GM23338 (cell line): ENCODE measurements around the gene SRI. TPM values are rescaled to one million over a fixed set of nuclear protein-coding genes. Genes with fewer than 3 reads are reported as not detected.

Source experiments
- ATAC-seq: fragments of 200-7000 bp; cut with Tn5 transposase; 3 replicates; pipeline ENCODE4 v1.9.1; 2020
- DNase-seq: peaks from one replicate; pipeline ENCODE4 v3.0.0-alpha.2; 2015; ENCODE audit warnings: low spot score
- H2AFZ ChIP-seq: fragments of 200-600 bp; sonication (generic); 2 replicates; pipeline ENCODE4 v1.8.0; 2016; ENCODE audit warnings: antibody characterized with exemption, mild to moderate bottlenecking, moderate library complexity
- H3F3A ChIP-seq: fragments of 200-600 bp; sonication (generic); replicated peaks from 2 replicates; pipeline ENCODE4 v1.8.0; 2017; ENCODE audit warnings: antibody characterized with exemption, mixed run types, low read depth
- H3K27ac ChIP-seq: fragments of 200-600 bp; sonication (generic); 2 replicates; pipeline ENCODE4 v1.6.1; 2016; ENCODE audit warnings: low read depth
- H3K27me3 ChIP-seq: fragments of 200-600 bp; sonication (generic); 2 replicates; pipeline ENCODE4 v1.8.0; 2016; ENCODE audit warnings: mild to moderate bottlenecking, mixed run types, moderate library complexity; ENCODE audit not compliant: insufficient read depth
- H3K36me3 ChIP-seq: fragments of 200-600 bp; sonication (generic); 2 replicates; pipeline ENCODE4 v1.8.0; 2016; ENCODE audit warnings: mild to moderate bottlenecking; ENCODE audit not compliant: insufficient read depth
- H3K4me1 ChIP-seq: fragments of 200-600 bp; sonication (generic); 2 replicates; pipeline ENCODE4 v1.8.0; 2016; ENCODE audit warnings: mild to moderate bottlenecking, moderate library complexity; ENCODE audit not compliant: insufficient read depth
- H3K4me2 ChIP-seq: fragments of 200-600 bp; sonication (generic); 2 replicates; pipeline ENCODE4 v1.7.1; 2017; ENCODE audit warnings: mixed run types
- H3K4me3 ChIP-seq: fragments of 200-600 bp; sonication (generic); 2 replicates; pipeline ENCODE4 v1.6.1; 2016; ENCODE audit warnings: mixed run types
- H3K79me2 ChIP-seq: fragments of 200-600 bp; sonication (generic); replicated peaks from 2 replicates; pipeline ENCODE4 v1.8.0; 2017; ENCODE audit warnings: mild to moderate bottlenecking; ENCODE audit not compliant: insufficient read depth
- H3K9me2 ChIP-seq: fragments of 200-600 bp; sonication (generic); 2 replicates; pipeline ENCODE4 v1.8.0; 2017; ENCODE audit not compliant: insufficient read depth
- H4K20me1 ChIP-seq: fragments of 200-600 bp; sonication (generic); replicated peaks from 2 replicates; pipeline ENCODE4 v1.8.0; 2017; ENCODE audit warnings: mild to moderate bottlenecking; ENCODE audit not compliant: insufficient read depth
- H3K27ac Mint-ChIP-seq: 2 replicates; pipeline ENCODE4 v1.8.0; 2020; ENCODE audit warnings: inconsistent platforms, mild to moderate bottlenecking, moderate library complexity, mixed read lengths
- H3K27me3 Mint-ChIP-seq: 3 replicates; pipeline ENCODE4 v1.8.0; 2022; ENCODE audit warnings: low read depth, mild to moderate bottlenecking, moderate library complexity, mixed read lengths, inconsistent platforms; ENCODE audit not compliant: insufficient read depth, poor library complexity
- H3K36me3 Mint-ChIP-seq: 3 replicates; pipeline ENCODE4 v1.8.0; 2021; ENCODE audit warnings: low read depth, mild to moderate bottlenecking, inconsistent platforms, moderate library complexity, mixed read lengths
- H3K4me1 Mint-ChIP-seq: 3 replicates; pipeline ENCODE4 v1.8.0; 2020; ENCODE audit warnings: mild to moderate bottlenecking, inconsistent platforms, mixed read lengths
- H3K4me3 Mint-ChIP-seq: 3 replicates; pipeline ENCODE4 v1.8.0; 2021; ENCODE audit warnings: moderate library complexity, mild to moderate bottlenecking, inconsistent platforms, mixed read lengths
- H3K9me3 Mint-ChIP-seq: 3 replicates; pipeline ENCODE4 v1.8.0; 2020; ENCODE audit warnings: moderate library complexity, mild to moderate bottlenecking, inconsistent platforms, mixed read lengths
- CREB1 ChIP-seq: fragments of 250-450 bp; sonication (Bioruptor Pico); IDR thresholded peaks from 2 replicates; pipeline ENCODE4 v1.5.0; 2020; ENCODE audit warnings: low read depth, mild to moderate bottlenecking, moderate library complexity
- EZH2 ChIP-seq: fragments of 200-600 bp; sonication (generic); IDR thresholded peaks from one replicate; pipeline ENCODE4 v1.8.0; 2017; ENCODE audit warnings: antibody characterized with exemption, mild to moderate bottlenecking, low read depth; ENCODE audit not compliant: unreplicated experiment
- EZH2phosphoT487 ChIP-seq: fragments of 200-600 bp; sonication (generic); IDR thresholded peaks from one replicate; pipeline ENCODE4 v1.8.1; 2018; ENCODE audit warnings: antibody characterized with exemption; ENCODE audit not compliant: unreplicated experiment
- JUNB ChIP-seq: IDR thresholded peaks from one replicate; pipeline ENCODE4 v1.6.1; 2016; ENCODE audit warnings: antibody characterized with exemption; ENCODE audit not compliant: unreplicated experiment
- NANOG ChIP-seq: IDR thresholded peaks from 2 replicates; pipeline ENCODE4 v1.6.1; 2016; ENCODE audit warnings: antibody characterized with exemption, borderline replicate concordance
- POLR2AphosphoS5 ChIP-seq: IDR thresholded peaks from 2 replicates; pipeline ENCODE4 v1.6.1; 2016; ENCODE audit warnings: antibody characterized with exemption, low read depth
- ZNF114 ChIP-seq: fragments of 250-450 bp; sonication (Bioruptor Pico); IDR thresholded peaks from 2 replicates; pipeline ENCODE4 v1.5.0; 2020; ENCODE audit warnings: mild to moderate bottlenecking, moderate library complexity
- ZNF331 ChIP-seq: fragments of 250-450 bp; sonication (Bioruptor Pico); IDR thresholded peaks from 2 replicates; pipeline ENCODE4 v1.5.0; 2020; ENCODE audit warnings: low read depth, mild to moderate bottlenecking, moderate library complexity
- polyA plus RNA-seq: library from polyadenylated mRNA; unstranded; fragments of >200 nt; fragmentation: Nextera tagmentation; extraction: Ambion mirVana; gene quantifications from 2 replicates; pipeline ENCODE4 v1.2.1, GENCODE V29; 2016
- total RNA-seq: library from RNA; depleted of rRNA; stranded (reverse); fragments of >200 nt; shearing (Covaris generic); gene quantifications from 2 replicates; pipeline ENCODE4 v1.2.3, GENCODE V29; 2014
- TF ChIP-seq, protein P1 (sequence below): IDR thresholded peaks from 2 replicates; pipeline ENCODE4 v1.6.1; 2016; ENCODE audit warnings: antibody characterized with exemption
- TF ChIP-seq, protein P2 (sequence below), 2 experiments: fragments of 200-600 bp in 1 of 2; sonication (generic) in 1 of 2; conservative IDR thresholded peaks; 2 replicates each; pipeline versions ENCODE4 v1.5.1 to v1.6.1; 2016 to 2017; ENCODE audit warnings: antibody characterized with exemption in 2 of 2, low read depth in 2 of 2, mild to moderate bottlenecking in 2 of 2, moderate library complexity in 1 of 2
- TF ChIP-seq, protein P3 (sequence below): fragments of 250-450 bp; sonication (Bioruptor Pico); IDR thresholded peaks from 2 replicates; pipeline ENCODE4 v1.5.0; 2020; ENCODE audit warnings: mild to moderate bottlenecking, moderate library complexity
- TF ChIP-seq, protein P4 (sequence below): IDR thresholded peaks from one replicate; pipeline ENCODE4 v1.6.1; 2018; ENCODE audit warnings: antibody characterized with exemption; ENCODE audit not compliant: unreplicated experiment

Gene SRI
- total and polyA plus RNA-seq, 2 experiments from 2014 or later: 141 to 321 TPM

DNA sequence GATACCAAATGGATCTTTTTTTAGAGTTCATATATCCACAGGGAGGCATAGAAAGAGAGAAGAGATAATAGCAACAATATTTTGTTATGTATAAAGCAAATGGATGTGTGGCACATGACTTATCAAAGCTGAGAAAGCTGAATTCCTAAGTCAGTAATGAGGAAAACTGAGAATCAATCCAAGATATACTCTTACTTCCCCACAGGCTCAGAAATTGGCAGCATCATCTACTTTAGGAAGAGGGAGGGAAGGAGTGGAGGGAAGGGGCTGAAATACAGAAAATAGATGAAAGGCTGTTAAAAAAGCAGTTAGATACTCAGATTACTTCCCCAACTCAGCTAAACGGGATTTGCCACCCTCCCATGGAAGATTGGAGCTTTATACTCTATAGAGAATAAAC is 63.5 kb downstream of the SRI start (continued):
- TF ChIP-seq, protein P1, sequence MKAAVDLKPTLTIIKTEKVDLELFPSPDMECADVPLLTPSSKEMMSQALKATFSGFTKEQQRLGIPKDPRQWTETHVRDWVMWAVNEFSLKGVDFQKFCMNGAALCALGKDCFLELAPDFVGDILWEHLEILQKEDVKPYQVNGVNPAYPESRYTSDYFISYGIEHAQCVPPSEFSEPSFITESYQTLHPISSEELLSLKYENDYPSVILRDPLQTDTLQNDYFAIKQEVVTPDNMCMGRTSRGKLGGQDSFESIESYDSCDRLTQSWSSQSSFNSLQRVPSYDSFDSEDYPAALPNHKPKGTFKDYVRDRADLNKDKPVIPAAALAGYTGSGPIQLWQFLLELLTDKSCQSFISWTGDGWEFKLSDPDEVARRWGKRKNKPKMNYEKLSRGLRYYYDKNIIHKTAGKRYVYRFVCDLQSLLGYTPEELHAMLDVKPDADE: no peak
- TF ChIP-seq EZH2phosphoT487: no peak
- TF ChIP-seq JUNB: no peak
- TF ChIP-seq, protein P2, sequence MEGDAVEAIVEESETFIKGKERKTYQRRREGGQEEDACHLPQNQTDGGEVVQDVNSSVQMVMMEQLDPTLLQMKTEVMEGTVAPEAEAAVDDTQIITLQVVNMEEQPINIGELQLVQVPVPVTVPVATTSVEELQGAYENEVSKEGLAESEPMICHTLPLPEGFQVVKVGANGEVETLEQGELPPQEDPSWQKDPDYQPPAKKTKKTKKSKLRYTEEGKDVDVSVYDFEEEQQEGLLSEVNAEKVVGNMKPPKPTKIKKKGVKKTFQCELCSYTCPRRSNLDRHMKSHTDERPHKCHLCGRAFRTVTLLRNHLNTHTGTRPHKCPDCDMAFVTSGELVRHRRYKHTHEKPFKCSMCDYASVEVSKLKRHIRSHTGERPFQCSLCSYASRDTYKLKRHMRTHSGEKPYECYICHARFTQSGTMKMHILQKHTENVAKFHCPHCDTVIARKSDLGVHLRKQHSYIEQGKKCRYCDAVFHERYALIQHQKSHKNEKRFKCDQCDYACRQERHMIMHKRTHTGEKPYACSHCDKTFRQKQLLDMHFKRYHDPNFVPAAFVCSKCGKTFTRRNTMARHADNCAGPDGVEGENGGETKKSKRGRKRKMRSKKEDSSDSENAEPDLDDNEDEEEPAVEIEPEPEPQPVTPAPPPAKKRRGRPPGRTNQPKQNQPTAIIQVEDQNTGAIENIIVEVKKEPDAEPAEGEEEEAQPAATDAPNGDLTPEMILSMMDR (conservative IDR thresholded peaks at IDR 0.05; ENCODE audit: low read depth in 2 of 2): no peak
- no peak for TF ChIP-seq POLR2AphosphoS5

DNA sequence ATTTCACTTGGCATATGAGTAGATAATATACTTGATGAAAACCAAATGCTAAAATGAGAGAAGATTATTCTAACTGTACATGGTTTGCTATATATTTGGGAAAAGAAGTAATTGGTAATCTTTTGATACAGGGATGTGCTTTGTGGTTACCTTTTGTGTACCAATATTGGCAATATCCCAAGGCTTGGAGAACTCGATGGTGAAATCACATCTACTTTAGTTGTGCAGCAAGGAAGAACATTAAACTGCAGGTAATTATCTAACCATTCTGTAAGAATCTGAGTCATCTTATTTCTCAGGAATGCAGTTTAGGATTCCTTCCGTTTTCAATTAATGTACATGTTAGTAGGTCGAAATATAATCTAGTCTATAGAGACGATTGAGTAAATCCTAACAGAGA is 64.1 kb downstream of the SRI start:
- Histone ChIP-seq H3K4me1 (peaks cover 25% of the 10 kb centered on the region), H3K36me3 (peaks cover 3% of the 10 kb centered on the region; the same call in 1 of the 2 replicates), H3F3A (no peaks in the 10 kb centered on the region), H3K27ac (no peak overlapping the region), H3K4me3 (no peak overlapping the region), H2AFZ (no peak overlapping the region), H3K4me2 (no peak overlapping the region), H3K27me3 (no peaks in the 10 kb centered on the region), H4K20me1 (no peaks in the 10 kb centered on the region), H3K9me2 (no peaks in the 10 kb centered on the region), H3K79me2 (no peaks in the 10 kb centered on the region)
- DNase-seq (no peak), ATAC-seq (no peak)
- Mint-ChIP-seq H3K9me3 (peaks cover 32% of the 10 kb centered on the region), H3K27ac (no peak overlapping the region), H3K27me3 (no peaks in the 10 kb centered on the region), H3K36me3 (peaks cover 40% of the 10 kb centered on the region), H3K4me3 (no peak overlapping the region), H3K4me1 (peaks cover 28% of the 10 kb centered on the region)
- TF ChIP-seq EZH2phosphoT487: no peak
- TF ChIP-seq ZNF114 (CRISPR knock-in tag): no peak
- TF ChIP-seq, protein P3, sequence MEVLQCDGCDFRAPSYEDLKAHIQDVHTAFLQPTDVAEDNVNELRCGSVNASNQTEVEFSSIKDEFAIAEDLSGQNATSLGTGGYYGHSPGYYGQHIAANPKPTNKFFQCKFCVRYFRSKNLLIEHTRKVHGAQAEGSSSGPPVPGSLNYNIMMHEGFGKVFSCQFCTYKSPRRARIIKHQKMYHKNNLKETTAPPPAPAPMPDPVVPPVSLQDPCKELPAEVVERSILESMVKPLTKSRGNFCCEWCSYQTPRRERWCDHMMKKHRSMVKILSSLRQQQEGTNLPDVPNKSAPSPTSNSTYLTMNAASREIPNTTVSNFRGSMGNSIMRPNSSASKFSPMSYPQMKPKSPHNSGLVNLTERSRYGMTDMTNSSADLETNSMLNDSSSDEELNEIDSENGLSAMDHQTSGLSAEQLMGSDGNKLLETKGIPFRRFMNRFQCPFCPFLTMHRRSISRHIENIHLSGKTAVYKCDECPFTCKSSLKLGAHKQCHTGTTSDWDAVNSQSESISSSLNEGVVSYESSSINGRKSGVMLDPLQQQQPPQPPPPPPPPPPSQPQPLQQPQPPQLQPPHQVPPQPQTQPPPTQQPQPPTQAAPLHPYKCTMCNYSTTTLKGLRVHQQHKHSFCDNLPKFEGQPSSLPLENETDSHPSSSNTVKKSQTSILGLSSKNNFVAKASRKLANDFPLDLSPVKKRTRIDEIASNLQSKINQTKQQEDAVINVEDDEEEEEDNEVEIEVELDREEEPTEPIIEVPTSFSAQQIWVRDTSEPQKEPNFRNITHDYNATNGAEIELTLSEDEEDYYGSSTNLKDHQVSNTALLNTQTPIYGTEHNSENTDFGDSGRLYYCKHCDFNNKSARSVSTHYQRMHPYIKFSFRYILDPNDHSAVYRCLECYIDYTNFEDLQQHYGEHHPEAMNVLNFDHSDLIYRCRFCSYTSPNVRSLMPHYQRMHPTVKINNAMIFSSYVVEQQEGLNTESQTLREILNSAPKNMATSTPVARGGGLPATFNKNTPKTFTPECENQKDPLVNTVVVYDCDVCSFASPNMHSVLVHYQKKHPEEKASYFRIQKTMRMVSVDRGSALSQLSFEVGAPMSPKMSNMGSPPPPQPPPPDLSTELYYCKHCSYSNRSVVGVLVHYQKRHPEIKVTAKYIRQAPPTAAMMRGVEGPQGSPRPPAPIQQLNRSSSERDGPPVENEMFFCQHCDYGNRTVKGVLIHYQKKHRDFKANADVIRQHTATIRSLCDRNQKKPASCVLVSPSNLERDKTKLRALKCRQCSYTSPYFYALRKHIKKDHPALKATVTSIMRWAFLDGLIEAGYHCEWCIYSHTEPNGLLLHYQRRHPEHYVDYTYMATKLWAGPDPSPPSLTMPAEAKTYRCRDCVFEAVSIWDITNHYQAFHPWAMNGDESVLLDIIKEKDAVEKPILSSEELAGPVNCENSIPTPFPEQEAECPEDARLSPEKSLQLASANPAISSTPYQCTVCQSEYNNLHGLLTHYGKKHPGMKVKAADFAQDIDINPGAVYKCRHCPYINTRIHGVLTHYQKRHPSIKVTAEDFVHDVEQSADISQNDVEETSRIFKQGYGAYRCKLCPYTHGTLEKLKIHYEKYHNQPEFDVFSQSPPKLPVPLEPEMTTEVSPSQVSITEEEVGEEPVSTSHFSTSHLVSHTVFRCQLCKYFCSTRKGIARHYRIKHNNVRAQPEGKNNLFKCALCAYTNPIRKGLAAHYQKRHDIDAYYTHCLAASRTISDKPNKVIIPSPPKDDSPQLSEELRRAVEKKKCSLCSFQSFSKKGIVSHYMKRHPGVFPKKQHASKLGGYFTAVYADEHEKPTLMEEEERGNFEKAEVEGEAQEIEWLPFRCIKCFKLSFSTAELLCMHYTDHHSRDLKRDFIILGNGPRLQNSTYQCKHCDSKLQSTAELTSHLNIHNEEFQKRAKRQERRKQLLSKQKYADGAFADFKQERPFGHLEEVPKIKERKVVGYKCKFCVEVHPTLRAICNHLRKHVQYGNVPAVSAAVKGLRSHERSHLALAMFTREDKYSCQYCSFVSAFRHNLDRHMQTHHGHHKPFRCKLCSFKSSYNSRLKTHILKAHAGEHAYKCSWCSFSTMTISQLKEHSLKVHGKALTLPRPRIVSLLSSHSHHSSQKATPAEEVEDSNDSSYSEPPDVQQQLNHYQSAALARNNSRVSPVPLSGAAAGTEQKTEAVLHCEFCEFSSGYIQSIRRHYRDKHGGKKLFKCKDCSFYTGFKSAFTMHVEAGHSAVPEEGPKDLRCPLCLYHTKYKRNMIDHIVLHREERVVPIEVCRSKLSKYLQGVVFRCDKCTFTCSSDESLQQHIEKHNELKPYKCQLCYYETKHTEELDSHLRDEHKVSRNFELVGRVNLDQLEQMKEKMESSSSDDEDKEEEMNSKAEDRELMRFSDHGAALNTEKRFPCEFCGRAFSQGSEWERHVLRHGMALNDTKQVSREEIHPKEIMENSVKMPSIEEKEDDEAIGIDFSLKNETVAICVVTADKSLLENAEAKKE (CRISPR knock-in tag): no peak
- TF ChIP-seq, protein P1: no peak
- no peak for TF ChIP-seq NANOG
- no peak for TF ChIP-seq EZH2
- no peak for TF ChIP-seq CREB1 (CRISPR knock-in tag)
- TF ChIP-seq, protein P4, sequence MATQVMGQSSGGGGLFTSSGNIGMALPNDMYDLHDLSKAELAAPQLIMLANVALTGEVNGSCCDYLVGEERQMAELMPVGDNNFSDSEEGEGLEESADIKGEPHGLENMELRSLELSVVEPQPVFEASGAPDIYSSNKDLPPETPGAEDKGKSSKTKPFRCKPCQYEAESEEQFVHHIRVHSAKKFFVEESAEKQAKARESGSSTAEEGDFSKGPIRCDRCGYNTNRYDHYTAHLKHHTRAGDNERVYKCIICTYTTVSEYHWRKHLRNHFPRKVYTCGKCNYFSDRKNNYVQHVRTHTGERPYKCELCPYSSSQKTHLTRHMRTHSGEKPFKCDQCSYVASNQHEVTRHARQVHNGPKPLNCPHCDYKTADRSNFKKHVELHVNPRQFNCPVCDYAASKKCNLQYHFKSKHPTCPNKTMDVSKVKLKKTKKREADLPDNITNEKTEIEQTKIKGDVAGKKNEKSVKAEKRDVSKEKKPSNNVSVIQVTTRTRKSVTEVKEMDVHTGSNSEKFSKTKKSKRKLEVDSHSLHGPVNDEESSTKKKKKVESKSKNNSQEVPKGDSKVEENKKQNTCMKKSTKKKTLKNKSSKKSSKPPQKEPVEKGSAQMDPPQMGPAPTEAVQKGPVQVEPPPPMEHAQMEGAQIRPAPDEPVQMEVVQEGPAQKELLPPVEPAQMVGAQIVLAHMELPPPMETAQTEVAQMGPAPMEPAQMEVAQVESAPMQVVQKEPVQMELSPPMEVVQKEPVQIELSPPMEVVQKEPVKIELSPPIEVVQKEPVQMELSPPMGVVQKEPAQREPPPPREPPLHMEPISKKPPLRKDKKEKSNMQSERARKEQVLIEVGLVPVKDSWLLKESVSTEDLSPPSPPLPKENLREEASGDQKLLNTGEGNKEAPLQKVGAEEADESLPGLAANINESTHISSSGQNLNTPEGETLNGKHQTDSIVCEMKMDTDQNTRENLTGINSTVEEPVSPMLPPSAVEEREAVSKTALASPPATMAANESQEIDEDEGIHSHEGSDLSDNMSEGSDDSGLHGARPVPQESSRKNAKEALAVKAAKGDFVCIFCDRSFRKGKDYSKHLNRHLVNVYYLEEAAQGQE: no peak
- no peak for TF ChIP-seq ZNF331
